CD4-positive, alpha-beta T cell treated with Interleukin-21 for 1 hour (primary cell): ENCODE measurements around the gene TIMM9.
"Not testable (repeated sequence)": the region's sequence is repeated elsewhere in the genome, so short reads cannot be mapped to it uniquely, and the experiment has no call there.

Experiments used
- DNase-seq: peaks from one replicate; pipeline ENCODE4 v3.0.0-alpha.2; 2020

The TIMM9 gene

GRCh38 chr14:58427281-58428117 is at the start of gene TIMM9, which contains the start of gene KIAA0586:
TIMM9 (minus strand) TSS chr14:58427531; CDS start chr14:58411945, 15,586 bp downstream.
KIAA0586 (plus strand) TSS chr14:58427719; CDS start chr14:58428265, 546 bp downstream.
- peak; percentile 99 for DNase-seq

GRCh38 chr14:58476320-58476719 is 49.0 kb upstream of the TIMM9 start:
- DNase-seq: no peak

GRCh38 chr14:58469309-58469708 is 42.0 kb upstream of the TIMM9 start:
- no peak for DNase-seq

- DNase-seq: no peak
Observed at GRCh38 chr14:58467575-58467974, 40.2 kb upstream of the TIMM9 start.

- no peak for DNase-seq
Observed at GRCh38 chr14:58466459-58466858, 39.1 kb upstream of the TIMM9 start.

GRCh38 chr14:58465421-58465820 is 38.1 kb upstream of the TIMM9 start:
- no peak for DNase-seq

- no peak for DNase-seq
Observed at GRCh38 chr14:58464652-58465051, 37.3 kb upstream of the TIMM9 start.

- no peak for DNase-seq
Observed at GRCh38 chr14:58463147-58463546, 35.8 kb upstream of the TIMM9 start.

GRCh38 chr14:58460772-58461171 is 33.4 kb upstream of the TIMM9 start:
- no peak for DNase-seq

GRCh38 chr14:58455593-58456265 is 28.4 kb upstream of the TIMM9 start:
- no peak for DNase-seq

- no peak for DNase-seq
Observed at GRCh38 chr14:58444627-58445026, 17.3 kb upstream of the TIMM9 start.

GRCh38 chr14:58439476-58439875 is 12.1 kb upstream of the TIMM9 start:
- DNase-seq: no peak

- no peak for DNase-seq
Observed at GRCh38 chr14:58430156-58430555, 2.8 kb upstream of the TIMM9 start.

- DNase-seq: peak; percentile 47
Observed at GRCh38 chr14:58428118-58428683, 870 bp upstream of the TIMM9 start.

GRCh38 chr14:58426670-58427280 is 556 bp downstream of the TIMM9 start:
- no peak for DNase-seq

GRCh38 chr14:58416934-58417333 is 10.4 kb downstream of the TIMM9 start:
- DNase-seq: not testable (repeated sequence)

- DNase-seq: no peak
Observed at GRCh38 chr14:58415636-58416547, 11.4 kb downstream of the TIMM9 start.

GRCh38 chr14:58414845-58415244 is 12.5 kb downstream of the TIMM9 start:
- DNase-seq: no peak

GRCh38 chr14:58408681-58409215 is 18.6 kb downstream of the TIMM9 start:
- no peak for DNase-seq

GRCh38 chr14:58401587-58401986 is 25.7 kb downstream of the TIMM9 start:
- no peak for DNase-seq

GRCh38 chr14:58398895-58399294 is 28.4 kb downstream of the TIMM9 start:
- no peak for DNase-seq

- DNase-seq: no peak
Observed at GRCh38 chr14:58398495-58398894, 28.8 kb downstream of the TIMM9 start.
